Endothelial cell (in vitro differentiated cells): ENCODE data around the gene TBXA2R. TPM values are rescaled to one million over a fixed set of nuclear protein-coding genes. Genes with fewer than 3 reads are reported as not detected.

ENCODE experiments used
- DNase-seq: peaks from one replicate; pipeline ENCODE4 v3.0.0; 2021; ENCODE audit warnings: low spot score
- H3K27ac Mint-ChIP-seq: one replicate; pipeline ENCODE4 v1.8.0; 2021; ENCODE audit warnings: mixed read lengths, inconsistent platforms; ENCODE audit not compliant: unreplicated experiment
- H3K27me3 Mint-ChIP-seq: one replicate; pipeline ENCODE4 v1.8.0; 2021; ENCODE audit warnings: mild to moderate bottlenecking, moderate library complexity, mixed read lengths, inconsistent platforms; ENCODE audit not compliant: unreplicated experiment
- H3K36me3 Mint-ChIP-seq: one replicate; pipeline ENCODE4 v1.8.0; 2021; ENCODE audit warnings: mild to moderate bottlenecking, low read depth, mixed read lengths, inconsistent platforms; ENCODE audit not compliant: unreplicated experiment
- H3K4me1 Mint-ChIP-seq: one replicate; pipeline ENCODE4 v1.8.0; 2021; ENCODE audit warnings: mild to moderate bottlenecking, mixed read lengths, inconsistent platforms; ENCODE audit not compliant: unreplicated experiment
- H3K4me3 Mint-ChIP-seq: one replicate; pipeline ENCODE4 v1.8.0; 2021; ENCODE audit warnings: mild to moderate bottlenecking, mixed read lengths, inconsistent platforms; ENCODE audit not compliant: unreplicated experiment
- H3K9me3 Mint-ChIP-seq: one replicate; pipeline ENCODE4 v1.8.0; 2021; ENCODE audit warnings: mixed read lengths, inconsistent platforms; ENCODE audit not compliant: unreplicated experiment
- CTCF ChIP-seq: fragments of 200-600 bp; sonication (generic); IDR thresholded peaks from one replicate; pipeline ENCODE4 v1.5.0; 2021; ENCODE audit warnings: antibody characterized with exemption; ENCODE audit not compliant: unreplicated experiment
- total RNA-seq: library from RNA; stranded (reverse); fragmentation: NEBNext Ultra II Directional; extraction: Animal tissue kit (Norgen Biotek cat#: 25700); gene quantifications from one replicate; pipeline ENCODE4 v1.2.1, GENCODE V29; 2021; ENCODE audit not compliant: unreplicated experiment

The TBXA2R gene
- total RNA-seq, 1 donor from 2014 or later: 7.3 TPM

- H3K36me3 Mint-ChIP-seq: peaks cover 1% of the 10 kb centered on the region
- H3K27ac Mint-ChIP-seq: no peak overlapping the region
- no peak for DNase-seq
- TF ChIP-seq CTCF: no peak
- no peak overlapping the region for H3K4me3 Mint-ChIP-seq
- H3K9me3 Mint-ChIP-seq: no peaks in the 10 kb centered on the region
- peaks cover 6% of the 10 kb centered on the region for H3K4me1 Mint-ChIP-seq
- H3K27me3 Mint-ChIP-seq: peaks cover 18% of the 10 kb centered on the region
Observed at GRCh38 chr19:3580156-3580934, 26.3 kb downstream of the TBXA2R start.

GRCh38 chr19:3578390-3578789 is 28.3 kb downstream of the TBXA2R start:
- no peak overlapping the region for H3K4me3 Mint-ChIP-seq
- no peaks in the 10 kb centered on the region for H3K9me3 Mint-ChIP-seq
- H3K4me1 Mint-ChIP-seq: peaks cover 11% of the 10 kb centered on the region
- no peak overlapping the region for H3K27ac Mint-ChIP-seq
- no peak for DNase-seq
- H3K36me3 Mint-ChIP-seq: peaks cover 12% of the 10 kb centered on the region
- TF ChIP-seq CTCF: no peak
- H3K27me3 Mint-ChIP-seq: peaks cover 26% of the 10 kb centered on the region

- Mint-ChIP-seq H3K27ac (no peak overlapping the region), H3K4me1 (peaks cover 11% of the 10 kb centered on the region), H3K36me3 (peaks cover 12% of the 10 kb centered on the region), H3K27me3 (peaks cover 26% of the 10 kb centered on the region), H3K4me3 (no peak overlapping the region), H3K9me3 (no peaks in the 10 kb centered on the region)
- no peak for TF ChIP-seq CTCF
- DNase-seq: no peak
Observed at GRCh38 chr19:3577723-3578344, 28.8 kb downstream of the TBXA2R start.

- Mint-ChIP-seq H3K27me3 (peaks cover 26% of the 10 kb centered on the region), H3K4me1 (peaks cover 11% of the 10 kb centered on the region), H3K36me3 (peaks cover 12% of the 10 kb centered on the region), H3K4me3 (peak overlapping the region; percentile 31), H3K9me3 (no peaks in the 10 kb centered on the region), H3K27ac (no peak overlapping the region)
- DNase-seq: peak; percentile 42
- TF ChIP-seq CTCF: no peak
Observed at GRCh38 chr19:3576696-3577443, 29.8 kb downstream of the TBXA2R start.
